NCI-H510A treated with DMSO at 0.1 percent for 48 hours (cell line): ENCODE data around the gene HEATR9.
"Not testable (repeated sequence)": the region's sequence is repeated elsewhere in the genome, so short reads cannot be mapped to it uniquely, and the experiment has no call there.

Source experiments
- DNase-seq: peaks from one replicate; lab custom pipeline; 2025; lab: John Stamatoyannopoulos, UW

Gene HEATR9

GRCh38 chr17:35868737-35869136 lies at the start of gene HEATR9:
Gene HEATR9 (minus strand): TSS chr17:35868891. CDS start chr17:35868742, 149 bp downstream.
- DNase-seq, result no peak

DNA sequence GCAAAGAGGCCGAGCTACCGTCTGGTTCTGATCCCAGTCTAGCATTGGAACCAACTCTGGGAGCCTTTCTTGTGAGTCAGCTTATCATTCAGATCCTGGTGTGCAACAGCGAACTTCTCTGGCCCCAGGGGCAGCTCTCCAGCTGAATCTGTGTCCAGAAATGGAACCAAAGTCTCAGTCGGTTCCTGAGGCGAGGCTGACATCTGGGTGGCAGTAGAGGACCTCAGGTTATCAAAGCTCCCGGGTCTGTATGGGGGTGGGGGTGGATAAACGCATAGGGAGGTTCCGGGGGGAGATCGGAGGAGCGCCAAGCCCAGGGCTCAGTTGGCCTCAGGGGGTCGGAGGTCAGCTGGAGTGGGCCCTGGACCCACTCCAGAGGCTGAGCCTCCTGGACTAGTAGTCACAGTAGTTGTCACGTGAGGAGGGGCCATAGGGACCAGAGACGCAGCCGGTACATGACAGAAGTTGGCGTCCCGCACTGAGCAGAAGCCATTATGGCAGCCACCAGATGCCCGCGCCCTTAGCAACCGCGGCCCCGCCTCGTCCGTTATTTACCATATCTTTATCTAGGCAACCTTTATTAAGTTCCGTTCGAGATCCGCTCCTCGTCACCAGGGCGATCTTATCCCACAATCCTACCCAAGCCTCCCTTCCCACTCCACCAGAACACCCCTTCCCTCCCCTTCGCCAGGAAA lies 49.0 kb upstream of the HEATR9 start:
- no peak for DNase-seq

DNA sequence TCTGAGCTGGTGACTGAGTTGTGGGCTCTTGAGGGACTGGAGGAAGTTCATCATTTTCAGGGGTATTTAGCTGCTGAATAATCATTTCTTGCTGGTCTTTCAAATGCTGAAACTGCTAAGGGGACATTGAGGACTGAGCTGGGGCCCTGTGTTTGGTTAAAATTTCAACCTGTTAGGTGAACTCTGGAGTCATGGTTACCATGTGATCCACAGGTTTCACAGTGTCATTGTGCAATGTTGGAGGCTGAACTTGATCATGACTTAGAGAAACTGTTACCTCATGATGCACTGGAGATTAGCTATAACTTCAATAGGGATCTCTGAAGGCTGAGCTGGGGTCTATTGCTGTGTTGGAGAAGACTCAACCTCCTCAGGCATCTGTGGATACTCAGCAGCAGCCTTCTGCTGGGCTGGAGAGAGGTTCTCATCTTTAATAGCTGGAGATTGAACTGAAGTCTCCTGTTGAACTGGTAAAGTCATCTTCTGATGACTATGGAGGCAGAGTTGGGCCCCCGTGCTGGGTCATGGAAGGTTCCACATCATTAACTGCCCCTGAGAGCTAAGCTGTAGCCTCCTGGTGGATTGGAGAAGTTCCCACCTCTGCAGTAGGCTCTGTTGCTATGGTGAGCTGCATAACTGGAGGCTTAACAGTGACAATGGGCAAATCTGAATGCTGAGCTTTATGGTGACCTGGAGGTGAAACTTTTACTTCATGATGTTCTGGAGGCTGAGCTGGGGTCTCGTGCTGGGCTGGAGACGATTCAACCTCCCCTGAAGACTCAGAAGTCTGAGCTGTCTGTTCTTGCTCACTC lies 46.7 kb upstream of the HEATR9 start:
- DNase-seq, result no peak

DNA sequence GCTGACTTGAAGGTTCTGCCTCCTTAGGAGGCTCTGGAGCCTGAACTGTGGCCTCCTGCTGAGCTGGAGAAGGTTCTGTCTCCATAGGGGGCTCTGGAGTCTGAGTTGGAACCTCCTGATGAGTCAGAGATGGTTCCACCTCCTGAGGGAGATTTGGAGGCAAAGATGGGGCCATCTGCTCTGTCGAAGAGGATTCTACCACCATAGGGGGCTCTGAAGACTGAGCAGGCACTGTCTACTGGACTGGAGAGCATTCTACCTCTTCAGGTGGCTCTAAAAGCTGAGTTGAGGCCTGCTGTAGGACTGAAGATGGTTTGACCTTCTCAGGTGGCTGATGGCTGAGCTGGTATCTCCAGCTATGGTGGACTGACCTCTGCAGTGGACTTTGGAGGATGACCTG lies 45.7 kb upstream of the HEATR9 start:
- no peak for DNase-seq

- DNase-seq, result no peak
These were observed 44.9 kb upstream of the HEATR9 start for GRCh38 chr17:35913609-35914008.

DNA sequence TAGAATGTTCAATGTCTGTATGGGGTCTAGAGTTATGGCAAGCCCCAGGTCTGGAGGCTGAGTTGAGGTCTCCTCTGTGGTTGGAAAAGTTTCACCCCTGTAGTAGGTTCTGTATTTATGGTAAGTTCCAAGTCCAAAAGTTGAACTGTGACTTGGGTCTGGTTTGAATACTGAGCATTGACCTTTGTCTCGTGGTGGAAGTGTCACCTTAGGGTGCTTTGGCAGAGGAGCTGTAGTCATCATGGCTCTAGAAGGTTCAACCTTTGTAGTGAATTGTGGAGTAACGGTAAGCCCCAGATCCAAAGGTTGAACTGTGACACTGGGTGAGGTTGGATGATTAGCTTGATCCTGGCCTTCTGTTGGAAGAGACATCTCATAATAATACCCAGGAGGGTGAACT lies 44.3 kb upstream of the HEATR9 start:
- no peak for DNase-seq

DNA sequence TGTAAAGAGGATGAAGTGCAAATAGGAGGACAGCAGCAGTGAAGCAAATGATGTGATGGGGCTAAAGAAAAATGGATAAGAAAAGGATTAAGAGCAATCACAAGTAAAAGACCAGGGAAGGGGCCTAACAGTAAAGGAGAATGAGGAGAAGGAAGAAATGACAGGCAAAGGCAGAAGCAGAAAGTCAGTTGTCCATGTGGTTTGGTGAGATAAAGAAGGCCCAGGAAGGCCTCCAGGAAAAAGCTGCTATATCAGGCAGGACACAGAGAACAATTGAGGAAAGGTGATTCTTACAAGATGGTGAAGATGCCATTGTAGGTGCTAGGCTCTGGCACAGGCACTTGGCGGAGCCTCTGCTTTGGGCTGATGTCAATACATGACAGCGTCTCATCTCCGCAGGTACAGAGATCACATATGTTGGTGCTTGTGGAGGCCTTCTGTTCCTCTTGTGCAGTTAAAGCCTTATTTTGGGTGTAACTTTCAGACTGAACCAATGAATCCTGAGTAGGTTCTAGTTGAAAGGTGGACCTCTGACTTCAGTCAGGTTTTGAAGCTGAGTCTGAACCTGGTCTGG lies 43.7 kb upstream of the HEATR9 start:
- no peak for DNase-seq

GRCh38 chr17:35909408-35909807 lies 40.7 kb upstream of the HEATR9 start:
- DNase-seq, result no peak

DNA sequence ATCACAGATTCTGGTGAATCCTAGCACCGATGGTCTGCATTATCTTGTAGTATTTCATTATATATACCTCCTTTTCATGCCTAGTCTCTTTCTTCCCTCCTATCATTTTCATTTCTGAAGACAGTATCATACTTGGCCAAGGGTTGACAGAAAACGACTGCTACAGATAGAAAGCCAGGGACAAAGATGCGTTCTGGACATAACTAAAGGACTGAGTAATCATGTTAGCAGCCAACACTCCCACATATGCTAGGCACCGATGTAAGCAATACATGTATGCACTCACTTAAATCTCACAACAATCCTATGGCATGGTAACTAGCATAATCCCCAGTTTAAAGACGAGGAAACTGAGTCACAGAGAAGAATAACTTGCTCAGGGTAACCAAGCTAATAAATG lies 39.0 kb upstream of the HEATR9 start:
- DNase-seq, result no peak

GRCh38 chr17:35906926-35907637 lies 38.4 kb upstream of the HEATR9 start:
- DNase-seq, result no peak

- DNase-seq, result no peak
These were observed 37.7 kb upstream of the HEATR9 start for GRCh38 chr17:35906191-35906925.

DNA sequence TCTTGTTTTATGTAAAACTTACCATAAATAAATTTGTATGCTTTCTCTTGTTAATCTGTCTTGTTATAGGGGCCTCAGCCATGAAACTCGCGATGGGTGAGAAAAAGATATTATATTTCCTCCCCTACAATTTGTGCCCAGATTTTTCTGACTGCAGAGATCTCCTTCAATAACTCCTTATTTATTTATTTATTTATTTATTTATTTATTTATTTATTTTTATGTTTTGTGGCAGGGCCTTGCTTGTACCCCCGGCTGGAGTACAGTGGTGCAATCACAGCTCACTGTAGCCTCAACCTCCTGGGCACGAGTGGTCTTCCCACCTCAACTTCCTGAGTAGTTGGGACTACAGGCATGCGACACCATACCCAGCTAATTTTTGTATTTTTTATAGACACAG lies 34.8 kb upstream of the HEATR9 start:
- no peak for DNase-seq

GRCh38 chr17:35901631-35902175 lies 33.0 kb upstream of the HEATR9 start:
- no peak for DNase-seq

- DNase-seq, result no peak
These were observed 32.2 kb upstream of the HEATR9 start for GRCh38 chr17:35900708-35901480.

- no peak for DNase-seq
These were observed 31.6 kb upstream of the HEATR9 start for GRCh38 chr17:35900280-35900679.

DNA sequence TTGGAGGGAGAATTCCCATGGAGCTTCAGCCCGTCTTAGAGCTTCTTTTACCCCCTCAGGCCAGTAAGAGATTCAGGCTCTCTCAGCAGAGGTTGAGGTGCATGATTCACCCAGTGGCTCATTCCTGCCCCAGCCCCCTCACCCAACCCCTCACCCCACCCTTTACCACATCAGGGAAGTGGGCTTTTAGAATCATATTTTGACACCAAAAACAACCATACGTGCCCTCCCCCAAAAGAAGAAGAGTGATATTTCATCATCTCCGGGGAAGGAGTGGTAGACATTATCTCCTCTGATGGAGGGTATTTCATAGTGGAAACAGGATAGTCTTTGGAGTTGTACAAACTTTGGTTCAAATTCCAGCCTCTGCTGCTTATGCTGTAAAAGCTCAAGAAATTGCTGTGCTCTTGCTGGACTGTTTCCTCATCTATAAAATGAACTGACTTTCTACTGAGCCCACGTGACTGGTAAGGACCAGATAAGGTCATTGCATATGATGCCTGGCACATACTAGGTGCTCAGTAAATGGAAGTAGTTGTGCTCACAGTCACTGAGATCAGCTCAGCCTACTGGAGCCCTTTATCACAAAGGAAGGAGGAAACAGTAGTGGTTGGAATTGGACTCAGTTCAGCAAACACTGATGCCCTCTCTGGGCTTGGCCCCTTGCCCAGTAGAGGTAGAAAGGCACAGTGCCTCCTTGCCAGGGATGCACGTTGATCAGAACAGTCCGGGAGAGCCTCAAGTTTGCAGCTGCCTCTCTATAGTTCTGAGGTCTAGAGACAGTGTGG lies 29.8 kb upstream of the HEATR9 start:
- DNase-seq, result no peak

GRCh38 chr17:35897772-35898171 lies 29.1 kb upstream of the HEATR9 start:
- not testable (repeated sequence) for DNase-seq

DNA sequence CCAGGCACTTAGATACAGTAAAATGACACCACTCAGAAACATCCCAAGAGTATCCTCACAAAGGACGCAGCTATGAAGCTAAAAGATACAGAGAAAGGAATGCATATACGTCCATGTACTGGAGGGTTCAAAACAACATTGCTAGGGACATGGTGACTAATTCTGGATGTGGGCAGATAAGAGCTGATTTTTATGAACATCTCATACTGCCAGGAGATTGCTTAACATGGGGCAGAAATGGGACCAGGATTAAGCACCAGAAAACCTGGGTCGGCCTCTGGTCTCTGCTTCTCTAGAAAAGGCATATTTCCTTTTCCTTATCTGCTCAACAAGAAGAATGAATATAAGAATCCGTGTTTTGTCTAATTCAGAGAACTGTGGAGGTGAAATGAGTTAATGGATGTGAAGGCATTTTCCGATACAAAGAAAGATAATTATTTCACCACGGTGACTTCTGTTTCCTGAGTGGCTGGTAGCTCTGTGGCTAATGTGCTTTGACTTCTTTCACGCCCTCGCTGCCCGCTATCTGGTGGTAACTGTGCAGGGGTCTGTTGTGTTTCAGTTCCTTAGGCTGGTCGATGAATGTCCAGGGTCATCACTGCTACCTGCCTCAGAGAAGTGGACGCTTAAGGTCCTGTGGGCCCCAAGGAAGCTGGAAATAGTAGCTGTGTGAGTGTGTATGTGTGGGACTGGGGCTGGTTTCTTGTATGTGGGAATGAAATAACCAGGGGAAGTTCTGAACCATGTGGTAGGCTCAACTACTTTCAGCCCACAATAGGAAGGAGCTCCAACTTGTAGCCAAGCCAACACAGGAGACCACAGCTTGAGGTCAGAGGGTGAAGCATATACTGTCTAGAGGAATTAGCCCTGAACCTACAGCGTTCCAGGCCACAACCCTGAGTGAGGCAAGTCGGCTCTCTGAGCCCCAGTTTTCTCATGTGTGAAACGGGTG lies 27.2 kb upstream of the HEATR9 start:
- DNase-seq, result no peak

DNA sequence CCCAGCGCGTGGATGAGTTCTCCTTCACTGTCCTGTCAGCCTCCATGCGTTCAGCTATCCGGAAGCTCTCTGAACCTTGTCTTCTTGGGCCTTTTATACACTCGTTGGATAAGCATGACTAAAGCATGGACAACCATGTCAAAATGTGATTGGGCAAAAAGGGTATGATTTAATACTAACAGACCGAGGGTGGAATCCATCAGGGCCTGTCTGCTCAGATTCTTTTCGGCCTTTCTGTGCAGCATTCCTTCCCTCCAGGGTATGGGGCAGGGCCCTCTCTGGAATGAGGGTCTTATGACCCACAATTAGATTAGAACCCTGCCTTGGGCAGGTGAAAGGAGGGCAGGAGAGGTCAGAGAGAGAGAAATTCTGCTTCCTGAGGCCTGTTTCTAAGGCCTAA lies 25.5 kb upstream of the HEATR9 start:
- DNase-seq, result no peak
